Uterus (tissue), 4 donors: ENCODE data around the gene IFI27. TPM values are rescaled to one million over a fixed set of nuclear protein-coding genes. Genes with fewer than 3 reads are reported as not detected.

Experiments
- DNase-seq, 2 donors: peaks; one replicate each; pipeline ENCODE4 v3.0.0-alpha.2; 2019 to 2020
- H3K27ac ChIP-seq, 2 donors: fragments of 200-600 bp; sonication (generic); 1 replicate in 1 of 2; 2 replicates in 1 of 2; pipeline ENCODE4 v1.5.1; 2016 to 2018
- H3K27me3 ChIP-seq, 2 donors: fragments of 200-600 bp; sonication (generic); one replicate each; pipeline ENCODE4 v1.5.1; 2018 to 2019; ENCODE audit warnings: control low read depth in 1 of 2
- H3K36me3 ChIP-seq, 2 donors: fragments of 200-600 bp; sonication (generic); one replicate each; pipeline ENCODE4 v1.5.1; 2019; ENCODE audit warnings: control low read depth in 1 of 2
- H3K4me1 ChIP-seq, 2 donors: fragments of 200-600 bp; sonication (generic); one replicate each; pipeline ENCODE4 v1.5.1; 2018 to 2019; ENCODE audit warnings: control low read depth in 1 of 2
- H3K4me3 ChIP-seq, 2 donors: fragments of 200-600 bp; sonication (generic); 1 replicate in 1 of 2; 2 replicates in 1 of 2; pipeline ENCODE4 v1.5.1; 2018 to 2019; ENCODE audit warnings: mild to moderate bottlenecking in 1 of 2
- H3K9me3 ChIP-seq, 2 donors: fragments of 200-600 bp; sonication (generic); one replicate each; pipeline ENCODE4 v1.5.1; 2019; ENCODE audit warnings: control low read depth in 1 of 2
- POLR2A ChIP-seq, 2 donors: fragments of 450-650 bp; IDR thresholded peaks; one replicate each; pipeline ENCODE4 v1.6.1; 2016; ENCODE audit warnings: antibody characterized with exemption in 2 of 2, mild to moderate bottlenecking in 1 of 2, moderate library complexity in 1 of 2
- intact Hi-C: fragments of 100-400 bp; cut with DNase I; formaldehyde crosslinking; loops from one replicate; pipeline ENCODE4 v1.15.1; 2023; ENCODE audit warnings: low total_unique reads
- total RNA-seq, 4 donors: library from RNA; depleted of rRNA in 3 of 4; stranded (reverse); fragments of >200 nt in 3 of 4; gene quantifications; one replicate each; pipeline versions ENCODE4 v1.1.0 to v1.2.4, GENCODE V29; 2014 to 2023
- TF ChIP-seq, protein P1 (sequence below), 4 experiments: fragments of 200-600 bp in 2 of 4; fragments of 450-650 bp in 2 of 4; sonication (generic) in 2 of 4; IDR thresholded peaks; one replicate each; pipeline ENCODE4 v1.5.1; 2016 to 2019; ENCODE audit warnings: antibody characterized with exemption in 4 of 4, mild to moderate bottlenecking in 2 of 4, moderate library complexity in 1 of 4
- donor health status: DM: yes; HTN: yes; CAD: no.

The IFI27 gene
- total RNA-seq, 4 donors from 2014 or later, result 5.6 to 390 (median 196) TPM

DNA sequence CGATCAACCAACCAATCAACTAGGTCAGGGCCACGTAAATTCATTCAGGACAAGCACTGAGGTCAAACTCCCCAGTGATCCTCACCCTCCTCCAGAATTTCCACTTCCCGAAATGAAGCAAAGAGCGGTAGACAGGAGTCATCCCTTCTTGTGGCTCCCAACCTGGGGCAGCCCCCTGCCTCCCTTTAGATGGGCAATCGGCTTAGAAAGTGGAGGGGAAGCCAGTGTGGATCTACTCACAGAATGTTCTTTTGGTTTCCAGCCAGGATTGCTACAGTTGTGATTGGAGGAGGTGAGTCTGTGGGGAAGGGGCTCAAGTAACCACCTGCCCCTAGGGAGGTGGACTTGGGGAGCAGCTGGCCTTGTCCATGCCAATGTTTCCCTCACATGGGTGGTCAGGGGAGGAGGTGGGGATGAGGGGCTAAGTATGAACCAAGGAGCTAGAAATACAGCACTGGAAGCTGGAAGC, 4.1 kb downstream of the IFI27 start:
- Histone ChIP-seq H3K36me3 (no peaks in the 10 kb centered on the region), H3K4me3 (no peak overlapping the region), H3K27ac (peak overlapping the region; percentile 68 to 90), H3K27me3 (no peaks in the 10 kb centered on the region), H3K9me3 (no peaks in the 10 kb centered on the region), H3K4me1 (no peaks in the 10 kb centered on the region)
- DNase-seq, result no peak
- intact Hi-C loops, result no loop called here
- no peak for TF ChIP-seq POLR2A (IDR thresholded peaks at IDR 0.05)
- TF ChIP-seq, protein P1, sequence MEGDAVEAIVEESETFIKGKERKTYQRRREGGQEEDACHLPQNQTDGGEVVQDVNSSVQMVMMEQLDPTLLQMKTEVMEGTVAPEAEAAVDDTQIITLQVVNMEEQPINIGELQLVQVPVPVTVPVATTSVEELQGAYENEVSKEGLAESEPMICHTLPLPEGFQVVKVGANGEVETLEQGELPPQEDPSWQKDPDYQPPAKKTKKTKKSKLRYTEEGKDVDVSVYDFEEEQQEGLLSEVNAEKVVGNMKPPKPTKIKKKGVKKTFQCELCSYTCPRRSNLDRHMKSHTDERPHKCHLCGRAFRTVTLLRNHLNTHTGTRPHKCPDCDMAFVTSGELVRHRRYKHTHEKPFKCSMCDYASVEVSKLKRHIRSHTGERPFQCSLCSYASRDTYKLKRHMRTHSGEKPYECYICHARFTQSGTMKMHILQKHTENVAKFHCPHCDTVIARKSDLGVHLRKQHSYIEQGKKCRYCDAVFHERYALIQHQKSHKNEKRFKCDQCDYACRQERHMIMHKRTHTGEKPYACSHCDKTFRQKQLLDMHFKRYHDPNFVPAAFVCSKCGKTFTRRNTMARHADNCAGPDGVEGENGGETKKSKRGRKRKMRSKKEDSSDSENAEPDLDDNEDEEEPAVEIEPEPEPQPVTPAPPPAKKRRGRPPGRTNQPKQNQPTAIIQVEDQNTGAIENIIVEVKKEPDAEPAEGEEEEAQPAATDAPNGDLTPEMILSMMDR (IDR thresholded peaks at IDR 0.05), result no peak

DNA sequence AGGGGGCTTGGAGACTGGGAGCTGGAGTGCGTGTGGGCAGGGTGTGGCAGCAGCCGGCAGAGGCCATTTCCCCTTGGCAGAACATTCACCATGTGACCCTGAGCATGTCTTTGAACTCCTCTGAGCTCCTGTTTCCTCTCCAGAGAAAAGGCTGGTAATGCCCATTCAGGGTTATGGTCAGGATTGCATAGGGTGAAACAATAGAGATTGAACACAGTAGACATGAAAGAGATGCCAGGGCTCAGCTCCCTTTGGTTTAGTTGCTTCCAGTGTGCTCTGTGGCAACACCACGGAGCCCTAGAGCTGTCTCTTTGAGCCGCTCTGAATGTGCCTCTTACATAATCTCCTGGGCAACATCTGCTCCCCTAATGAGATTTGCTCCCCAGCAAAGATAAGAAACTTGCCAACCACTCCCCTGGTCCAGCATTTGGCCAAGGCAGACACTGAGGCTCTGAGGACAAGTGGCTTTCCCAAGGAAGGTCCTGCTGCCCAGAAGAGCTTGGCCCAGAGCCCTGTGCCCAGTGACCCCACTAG, 4.6 kb downstream of the IFI27 start:
- peak in 1 of 2 donors; percentile 57 for DNase-seq
- Histone ChIP-seq H3K27me3 (no peaks in the 10 kb centered on the region), H3K4me3 (no peak overlapping the region), H3K36me3 (no peaks in the 10 kb centered on the region), H3K9me3 (no peaks in the 10 kb centered on the region), H3K27ac (peak overlapping the region; percentile 49 to 90), H3K4me1 (no peaks in the 10 kb centered on the region)
- intact Hi-C loops, result no loop called here
- peak in 1 of 2 donors; percentile 30 for TF ChIP-seq POLR2A (IDR thresholded peaks at IDR 0.05)
- TF ChIP-seq, protein P1 (IDR thresholded peaks at IDR 0.05), result no peak

DNA sequence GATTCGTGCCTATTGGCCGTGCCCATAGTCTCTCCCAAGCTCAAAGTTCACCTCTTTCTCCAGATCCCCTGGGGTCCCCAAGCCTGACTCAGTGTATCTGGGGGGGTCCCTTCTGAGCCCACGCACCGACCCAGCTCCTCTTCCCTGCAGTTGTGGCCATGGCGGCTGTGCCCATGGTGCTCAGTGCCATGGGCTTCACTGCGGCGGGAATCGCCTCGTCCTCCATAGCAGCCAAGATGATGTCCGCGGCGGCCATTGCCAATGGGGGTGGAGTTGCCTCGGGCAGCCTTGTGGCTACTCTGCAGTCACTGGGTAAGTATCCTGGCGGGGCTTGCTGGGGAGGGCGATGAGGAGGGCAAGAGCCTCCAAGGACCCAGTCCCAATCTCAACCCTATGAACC, 5.1 kb downstream of the IFI27 start:
- no peak for TF ChIP-seq POLR2A (IDR thresholded peaks at IDR 0.05)
- TF ChIP-seq, protein P1 (IDR thresholded peaks at IDR 0.05), result no peak
- H3K4me3 ChIP-seq, result no peak overlapping the region
- no peaks in the 10 kb centered on the region for H3K27me3 ChIP-seq
- H3K4me1 ChIP-seq, result no peaks in the 10 kb centered on the region
- intact Hi-C loops, result no loop called here
- H3K27ac ChIP-seq, result peak overlapping the region; percentile 49 to 90
- H3K9me3 ChIP-seq, result no peaks in the 10 kb centered on the region
- no peak for DNase-seq
- H3K36me3 ChIP-seq, result no peaks in the 10 kb centered on the region

DNA sequence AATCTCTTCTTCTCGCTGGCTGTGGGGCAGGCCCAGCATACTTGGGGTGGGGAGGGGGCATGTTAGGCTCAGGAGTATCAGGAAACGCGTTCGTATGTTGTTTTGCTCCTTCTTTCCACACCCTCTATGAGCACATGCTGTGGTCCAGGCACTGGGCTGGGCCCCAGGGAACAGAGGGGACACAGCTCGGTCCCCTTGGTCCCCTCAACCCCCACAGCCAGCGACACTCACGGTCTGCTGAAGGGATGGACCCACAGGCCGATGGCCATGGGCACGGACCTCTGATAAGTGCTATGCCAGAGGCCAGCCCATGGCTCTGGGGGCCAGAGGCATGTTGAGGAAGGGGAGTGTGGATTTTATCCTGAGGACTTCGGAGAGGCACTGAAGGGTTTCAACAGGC, 6.2 kb downstream of the IFI27 start:
- H3K27me3 ChIP-seq, result no peaks in the 10 kb centered on the region
- no peaks in the 10 kb centered on the region for H3K9me3 ChIP-seq
- H3K4me3 ChIP-seq, result no peak overlapping the region
- H3K36me3 ChIP-seq, result no peaks in the 10 kb centered on the region
- no peak overlapping the region for H3K27ac ChIP-seq
- intact Hi-C loops, result no loop called here
- H3K4me1 ChIP-seq, result no peaks in the 10 kb centered on the region
- TF ChIP-seq, protein P1 (IDR thresholded peaks at IDR 0.05), result no peak
- TF ChIP-seq POLR2A (IDR thresholded peaks at IDR 0.05), result no peak
- DNase-seq, result no peak

DNA sequence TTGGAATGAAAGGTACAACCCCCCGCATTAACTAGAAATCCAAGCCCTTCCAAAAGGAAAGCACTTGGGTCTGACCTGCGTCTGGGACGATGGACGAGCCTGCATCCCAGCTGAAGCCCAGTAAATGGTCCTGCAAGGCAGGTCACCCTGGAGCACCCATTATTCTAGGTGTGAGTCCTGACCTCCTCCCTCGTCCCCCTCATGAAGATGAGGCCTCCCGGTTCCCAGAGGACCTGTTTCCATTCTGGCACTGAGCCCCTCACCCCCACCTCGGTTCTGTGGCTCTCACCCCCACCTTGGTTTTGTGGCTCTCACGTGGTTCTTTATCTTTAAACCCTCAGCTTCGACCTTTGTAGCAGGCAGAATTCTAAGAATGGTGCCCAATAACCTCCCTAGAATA, 7.3 kb downstream of the IFI27 start:
- Histone ChIP-seq H3K4me1 (no peaks in the 10 kb centered on the region), H3K27me3 (no peaks in the 10 kb centered on the region), H3K4me3 (no peak overlapping the region), H3K27ac (no peak overlapping the region), H3K36me3 (no peaks in the 10 kb centered on the region), H3K9me3 (no peaks in the 10 kb centered on the region)
- no peak for TF ChIP-seq POLR2A (IDR thresholded peaks at IDR 0.05)
- TF ChIP-seq, protein P1 (IDR thresholded peaks at IDR 0.05), result no peak
- DNase-seq, result peak in 1 of 2 donors; percentile 8
- intact Hi-C loops, result no loop called here
